Prostate gland (tissue), 2 donors: ENCODE measurements around the gene HIVEP3. TPM values are rescaled to one million over a fixed set of nuclear protein-coding genes. Genes with fewer than 3 reads are reported as not detected.

Source experiments
- DNase-seq: peaks from one replicate; pipeline ENCODE4 v3.0.0-alpha.2; 2019; ENCODE audit warnings: low spot score
- H3K27ac ChIP-seq, 2 donors: fragments of 200-600 bp; sonication (generic); 2 replicates each; pipeline ENCODE4 v1.5.1; 2017 to 2019
- H3K27me3 ChIP-seq: fragments of 200-600 bp; sonication (generic); replicated peaks from 2 replicates; pipeline ENCODE4 v1.5.1; 2019; ENCODE audit not compliant: insufficient read depth
- H3K36me3 ChIP-seq, 2 donors: fragments of 200-600 bp; sonication (generic); 1 replicate in 1 of 2; 2 replicates in 1 of 2; pipeline versions ENCODE4 v1.5.1 to v1.8.1; 2017 to 2019
- H3K4me1 ChIP-seq: fragments of 200-600 bp; sonication (generic); replicated peaks from 2 replicates; pipeline ENCODE4 v1.5.1; 2019
- H3K4me3 ChIP-seq, 2 donors: fragments of 200-600 bp; sonication (generic); 2 replicates each; pipeline ENCODE4 v1.5.1; 2017 to 2019
- H3K9me3 ChIP-seq: fragments of 200-600 bp; sonication (generic); 2 replicates; pipeline ENCODE4 v1.5.1; 2017
- CTCF ChIP-seq, 4 experiments: fragments of 200-600 bp in 2 of 4; fragments of 450-650 bp in 2 of 4; sonication (generic) in 2 of 4; IDR thresholded peaks; 1 replicate in 3 of 4; 2 replicates in 1 of 4; pipeline ENCODE4 v1.5.1; 2016 to 2019; ENCODE audit warnings: antibody characterized with exemption in 4 of 4, mild to moderate bottlenecking in 2 of 4, moderate library complexity in 2 of 4
- POLR2A ChIP-seq: fragments of 450-650 bp; IDR thresholded peaks from one replicate; pipeline ENCODE4 v1.6.1; 2016; ENCODE audit warnings: antibody characterized with exemption, mild to moderate bottlenecking
- POLR2AphosphoS5 ChIP-seq: sonication (generic); formaldehyde crosslinking; IDR thresholded peaks from one replicate; pipeline ENCODE4 v1.6.1; 2017; ENCODE audit warnings: antibody characterized with exemption
- WGBS: methylation state at CpG from one replicate; pipeline ENCODE4 v1.1.5; 2018; 5-methylcytosine and 5-hydroxymethylcytosine counted together
- intact Hi-C: fragments of 100-400 bp; cut with DNase I; formaldehyde crosslinking; loops from one replicate; pipeline ENCODE4 v1.14.2; 2022
- total RNA-seq, 2 donors: library from RNA; depleted of rRNA; stranded (reverse); fragments of >200 nt; gene quantifications; one replicate each; pipeline ENCODE4 v1.1.0, GENCODE V29; 2016

Gene HIVEP3
- total RNA-seq, 2 donors from 2014 or later, result 9.3 to 11.2 TPM

GRCh38 chr1:41632781-41633575 is 285.7 kb downstream of the HIVEP3 start:
- no peak for TF ChIP-seq POLR2A
- no peak for TF ChIP-seq CTCF (IDR thresholded peaks at IDR 0.05)
- TF ChIP-seq POLR2AphosphoS5, result no peak
- H3K4me1 ChIP-seq, result no peaks in the 10 kb centered on the region
- DNase-seq, result no peak
- H3K27me3 ChIP-seq, result no peaks in the 10 kb centered on the region
- H3K9me3 ChIP-seq, result no peaks in the 10 kb centered on the region
- 89% methylated on average over 14 of the region's 14 CpGs for WGBS
- no peak overlapping the region for H3K4me3 ChIP-seq
- H3K27ac ChIP-seq, result no peak overlapping the region
- H3K36me3 ChIP-seq, result no peaks in the 10 kb centered on the region
- intact Hi-C loops, result no loop called here

GRCh38 chr1:41631971-41632370 is 286.8 kb downstream of the HIVEP3 start:
- no peak overlapping the region for H3K27ac ChIP-seq
- H3K36me3 ChIP-seq, result no peaks in the 10 kb centered on the region
- DNase-seq, result no peak
- H3K27me3 ChIP-seq, result no peaks in the 10 kb centered on the region
- no peaks in the 10 kb centered on the region for H3K4me1 ChIP-seq
- no peak for TF ChIP-seq CTCF (IDR thresholded peaks at IDR 0.05)
- no peak for TF ChIP-seq POLR2A
- TF ChIP-seq POLR2AphosphoS5, result no peak
- no peak overlapping the region for H3K4me3 ChIP-seq
- intact Hi-C loops, result no loop called here
- 74% methylated on average over 6 of the region's 6 CpGs for WGBS
- H3K9me3 ChIP-seq, result no peaks in the 10 kb centered on the region

GRCh38 chr1:41631154-41631553 is 287.6 kb downstream of the HIVEP3 start:
- intact Hi-C loops, result no loop called here
- Histone ChIP-seq H3K4me3 (no peak overlapping the region), H3K27me3 (no peaks in the 10 kb centered on the region), H3K27ac (no peak overlapping the region), H3K4me1 (no peaks in the 10 kb centered on the region), H3K36me3 (no peaks in the 10 kb centered on the region), H3K9me3 (no peaks in the 10 kb centered on the region)
- DNase-seq, result no peak
- 70% methylated on average over 9 of the region's 9 CpGs for WGBS
- TF ChIP-seq CTCF (IDR thresholded peaks at IDR 0.05) (no peak), POLR2AphosphoS5 (no peak), POLR2A (no peak)

- no peaks in the 10 kb centered on the region for H3K27me3 ChIP-seq
- no peak overlapping the region for H3K27ac ChIP-seq
- no peak overlapping the region for H3K4me3 ChIP-seq
- H3K4me1 ChIP-seq, result no peaks in the 10 kb centered on the region
- H3K9me3 ChIP-seq, result no peaks in the 10 kb centered on the region
- TF ChIP-seq CTCF (IDR thresholded peaks at IDR 0.05), result no peak
- TF ChIP-seq POLR2A, result no peak
- no peak for TF ChIP-seq POLR2AphosphoS5
- WGBS, result 91% methylated on average over 9 of the region's 9 CpGs
- DNase-seq, result no peak
- no peaks in the 10 kb centered on the region for H3K36me3 ChIP-seq
- intact Hi-C loops, result no loop called here
Measured at GRCh38 chr1:41629571-41629970, 289.2 kb downstream of the HIVEP3 start.

GRCh38 chr1:41629141-41629540 is 289.6 kb downstream of the HIVEP3 start:
- 94% methylated on average over 3 of the region's 3 CpGs for WGBS
- no peaks in the 10 kb centered on the region for H3K36me3 ChIP-seq
- no peaks in the 10 kb centered on the region for H3K9me3 ChIP-seq
- no peak for DNase-seq
- H3K27ac ChIP-seq, result no peak overlapping the region
- intact Hi-C loops, result no loop called here
- no peak overlapping the region for H3K4me3 ChIP-seq
- H3K27me3 ChIP-seq, result no peaks in the 10 kb centered on the region
- TF ChIP-seq CTCF (IDR thresholded peaks at IDR 0.05), result no peak
- no peak for TF ChIP-seq POLR2AphosphoS5
- no peak for TF ChIP-seq POLR2A
- no peaks in the 10 kb centered on the region for H3K4me1 ChIP-seq
